OCI-LY7 (cell line): ENCODE measurements around the gene CHST13.

Source experiments
- CTCF ChIP-seq: fragments of 200-600 bp; sonication (generic); conservative IDR thresholded peaks from 2 replicates; pipeline ENCODE4 v1.5.1; 2014; ENCODE audit warnings: mild to moderate bottlenecking, antibody characterized with exemption, low read length, moderate library complexity, mixed read lengths
- EZH2phosphoT487 ChIP-seq: fragments of 200-600 bp; sonication (generic); IDR thresholded peaks from 2 replicates; pipeline ENCODE4 v1.6.1; 2018; ENCODE audit warnings: low read depth, borderline replicate concordance, mild to moderate bottlenecking, mixed run types, antibody characterized with exemption, low read length, moderate library complexity, mixed read lengths

- no peak for TF ChIP-seq CTCF
- no peak for TF ChIP-seq EZH2phosphoT487
Observed at GRCh38 chr3:126484148-126484547, 39.8 kb upstream of the CHST13 start.
